GM12878 (cell line): ENCODE results near the gene NFE2L2. TPM values are rescaled to one million over a fixed set of nuclear protein-coding genes. Genes with fewer than 3 reads are reported as not detected.
A peak's percentile ranks its signal among the peaks of the same experiment; 100 is the strongest.

Source experiments
- ATAC-seq: fragments of 200-7000 bp; cut with Tn5 transposase; 3 replicates; pipeline ENCODE4 v1.9.1; 2020; ENCODE audit warnings: mild to moderate bottlenecking, moderate library complexity
- BruUV-seq: library from RNA; stranded (reverse); fragments of 400-500 nt; replicated peaks from 2 replicates; lab custom pipeline; 2021; lab: Mats Ljungman, UMichigan
- CTCF ChIA-PET: fragments of 300-600 bp; sonication (Branson Sonifier 250); formaldehyde crosslinking; extraction: SDS; loops from one replicate; lab custom pipeline; 2021; ENCODE audit warnings: inconsistent platforms; lab: Yijun Ruan, JAX
- POLR2A ChIA-PET: fragments of 350-600 bp; formaldehyde crosslinking; extraction: SDS; loops from one replicate; lab custom pipeline; 2021; ENCODE audit warnings: inconsistent platforms; lab: Charles Lee
- RAD21 ChIA-PET: fragments of 300-600 bp; sonication (Branson Sonifier 250); formaldehyde crosslinking; loops from one replicate; lab custom pipeline; 2023; ENCODE audit warnings: antibody characterized with exemption; ENCODE audit not compliant: unreplicated experiment; lab: Charles Lee
- SMC1A ChIA-PET: fragments of 300-600 bp; sonication (Branson Sonifier 250); formaldehyde crosslinking; loops from one replicate; lab custom pipeline; 2023; ENCODE audit not compliant: unreplicated experiment, uncharacterized antibody; lab: Charles Lee
- DNase-seq: peaks from one replicate; pipeline ENCODE4 v3.0.0-alpha.2; 2011; ENCODE audit warnings: low read depth, low spot score
- FAIRE-seq: peaks from 3 replicates; lab custom pipeline; 2011; peaks lifted over from hg19 to GRCh38; lab: Jason Lieb, UNC
- H2AFZ ChIP-seq: 2 replicates; pipeline ENCODE4 v1.6.0; 2011; ENCODE audit warnings: low read depth, low read length, control low read depth; ENCODE audit not compliant: control insufficient read depth
- H3K27ac ChIP-seq: 2 replicates; pipeline ENCODE4 v1.5.1; 2011; ENCODE audit warnings: control low read depth; ENCODE audit not compliant: control insufficient read depth, insufficient read depth
- H3K27me3 ChIP-seq, 2 experiments: replicated peaks in 1 of 2; 2 replicates each; pipeline versions ENCODE4 v1.6.0 to v1.6.1; 2011; ENCODE audit warnings: low read length in 1 of 2; ENCODE audit not compliant: control insufficient read depth in 2 of 2, insufficient read depth in 2 of 2
- H3K36me3 ChIP-seq, 2 experiments: 2 replicates each; pipeline ENCODE4 v1.5.1; 2011; ENCODE audit warnings: low read length in 1 of 2; ENCODE audit not compliant: control insufficient read depth in 2 of 2, insufficient read depth in 2 of 2
- H3K4me1 ChIP-seq: 2 replicates; pipeline ENCODE4 v1.6.1; 2011; ENCODE audit warnings: mild to moderate bottlenecking, low read length, moderate library complexity, mixed read lengths; ENCODE audit not compliant: control insufficient read depth, insufficient read depth
- H3K4me2 ChIP-seq: 2 replicates; pipeline ENCODE4 v1.6.0; 2011; ENCODE audit warnings: control low read depth; ENCODE audit not compliant: control insufficient read depth, insufficient read depth
- H3K4me3 ChIP-seq: fragments of 200-600 bp; sonication (generic); 2 replicates; pipeline ENCODE4 v1.5.1; 2016
- H3K79me2 ChIP-seq: 2 replicates; pipeline ENCODE4 v1.6.0; 2011; ENCODE audit warnings: low read length; ENCODE audit not compliant: control insufficient read depth, insufficient read depth
- H3K9ac ChIP-seq: 2 replicates; pipeline ENCODE4 v1.8.0; 2011; ENCODE audit warnings: low read length, control low read depth, mixed read lengths; ENCODE audit not compliant: control insufficient read depth, insufficient read depth
- H3K9me3 ChIP-seq: replicated peaks from 3 replicates; pipeline ENCODE4 v1.5.1; 2011; ENCODE audit warnings: mild to moderate bottlenecking, low read length; ENCODE audit not compliant: control insufficient read depth, insufficient read depth
- H4K20me1 ChIP-seq: 2 replicates; pipeline ENCODE4 v1.6.0; 2011; ENCODE audit not compliant: control insufficient read depth, insufficient read depth
- NR2C2 ChIP-seq: IDR thresholded peaks from 2 replicates; pipeline ENCODE4 v1.6.1; 2011; ENCODE audit warnings: borderline replicate concordance, low read depth; ENCODE audit not compliant: control insufficient read depth, insufficient read length
- PAX8 ChIP-seq: fragments of 450-650 bp; IDR thresholded peaks from 2 replicates; pipeline ENCODE4 v1.6.1; 2017; ENCODE audit warnings: mild to moderate bottlenecking, moderate library complexity
- STAT3 ChIP-seq: IDR thresholded peaks from 2 replicates; pipeline ENCODE4 v1.6.1; 2011; ENCODE audit warnings: low read depth, low read length, improper control_type of control experiment
- USF2 ChIP-seq: IDR thresholded peaks from 2 replicates; pipeline ENCODE4 v1.6.1; 2011; ENCODE audit warnings: low read depth, low read length, improper control_type of control experiment, borderline replicate concordance
- WGBS: methylation state at CpG from one replicate; pipeline ENCODE4 v1.1.6; 2016; ENCODE audit warnings: low lambda C conversion rate; ENCODE audit not compliant: insufficient replicate concordance, insufficient coverage; ENCODE audit errors: missing lambda C conversion rate; 5-methylcytosine and 5-hydroxymethylcytosine counted together
- in situ Hi-C: fragments of 300-500 bp; cut with MboI; formaldehyde crosslinking; loops from 9 replicates; pipeline ENCODE4 v1.14.3; 2018; ENCODE audit warnings: mixed read lengths
- intact Hi-C: fragments of 100-400 bp; cut with micrococcal nuclease; formaldehyde crosslinking; loops from one replicate; pipeline ENCODE4 v1.14.2; 2022; ENCODE audit not compliant: unreplicated experiment
- polyA plus RNA-seq, 11 experiments: library from polyadenylated mRNA; depleted of rRNA in 4 of 11; unstranded in 6 of 11; stranded (reverse) in 5 of 11; fragments of >200 nt; fragmentation: Nextera tagmentation in 4 of 11; fragmentation: Illumina TruSeq in 1 of 11; extraction: Ambion mirVana in 4 of 11; extraction: Trizol in 1 of 11; gene quantifications; 1 replicate in 1 of 11; 2 replicates in 10 of 11; pipeline versions ENCODE4 v1.2.1 to v1.2.3, GENCODE V29; 2011 to 2016; ENCODE audit warnings: inconsistent platforms in 2 of 11, missing spikeins in 2 of 11, low read depth in 1 of 11
- total RNA-seq, 4 experiments: library from RNA; depleted of rRNA in 3 of 4; stranded (reverse); fragments of >200 nt in 3 of 4; fragmentation: Illumina TruSeq in 1 of 4; extraction: Trizol in 1 of 4; gene quantifications; 2 replicates each; pipeline versions ENCODE4 v1.2.1 to v1.2.3, GENCODE V29; 2013 to 2021

The NFE2L2 gene
- total and polyA plus RNA-seq, 10 of the 15 experiments (the other 5 are each of a cell fraction or from before 2014, with no cell fraction given), result 18.4 to 69.8 (median 37.1) TPM

GRCh38 chr2:177262958-177263450, 1.5 kb downstream of the NFE2L2 start:
- POLR2A ChIA-PET, result interaction anchor here (0.5 to 6.7 kb wide), 15 partner anchors 8 to 98 kb away, joined by 3 to 76 read pairs (median 12); partner anchors contain the start of gene HNRNPA3
- H3K4me1 ChIP-seq, result peaks cover 12% of the 10 kb centered on the region
- SMC1A ChIA-PET, result interaction anchor here (0.6 to 8.5 kb wide), 20 partner anchors 9 to 769 kb away, joined by 3 to 140 read pairs (median 4); partner anchors contain the start of gene HNRNPA3
- peak overlapping the region; percentile 40; the same call in 1 of the 2 replicates for H2AFZ ChIP-seq
- no peak for FAIRE-seq
- no TSS peak for BruUV-seq
- intact Hi-C loops, result loop anchor here (1.0 to 10.0 kb wide), 6 partner anchors 22 to 132 kb away; partner anchors contain the start of gene AGPS
- CTCF ChIA-PET, result interaction anchor here (0.6 to 14.2 kb wide), 25 partner anchors 8 to 153 kb away, joined by 3 to 213 read pairs (median 7); partner anchors contain the start of gene HNRNPA3
- TF ChIP-seq USF2 (no peak), STAT3 (no peak), PAX8 (0 out of 2 replicates have a peak, but pooled peaks have one; percentile 19), NR2C2 (no peak)
- TF ChIP-seq, all 136 proteins: peak for 1
- H3K79me2 ChIP-seq, result peaks cover 62% of the 10 kb centered on the region
- peak overlapping the region; percentile 99 for H3K9ac ChIP-seq
- DNase-seq, result no peak
- H3K36me3 ChIP-seq, result peaks cover 0 to 4% of the 10 kb centered on the region in 2 experiments; a peak in 1 of 4 replicates
- no peaks in the 10 kb centered on the region for H4K20me1 ChIP-seq
- RAD21 ChIA-PET, result interaction anchor here (0.8 to 6.2 kb wide), 24 partner anchors 10 to 373 kb away, joined by 3 to 166 read pairs (median 4); partner anchors contain the start of genes AGPS and HNRNPA3
- H3K27me3 ChIP-seq, result no peaks in the 10 kb centered on the region
- ATAC-seq, result no peak
- WGBS, result 2% methylated on average over 6 of the region's 6 CpGs
- peak overlapping the region; percentile 72 for H3K4me3 ChIP-seq
- peaks cover 6% of the 10 kb centered on the region; the same call in 2 of the 3 replicates for H3K9me3 ChIP-seq
- in situ Hi-C loops, result no loop called here
- peak overlapping the region; percentile 23; the same call in 1 of the 2 replicates for H3K4me2 ChIP-seq
- H3K27ac ChIP-seq, result peak overlapping the region; percentile 99
